Stomach (tissue), 9 donors: ENCODE results near the gene ATP8A2. TPM values are rescaled to one million over a fixed set of nuclear protein-coding genes. Genes with fewer than 3 reads are reported as not detected.

Source experiments
- DNase-seq, 2 donors: peaks; one replicate each; pipeline versions ENCODE4 v3.0.0 to v3.0.0-alpha.2; 2013 to 2019
- H3K27ac ChIP-seq, 5 donors: fragments of 200-600 bp in 4 of 5; sonication (generic) in 4 of 5; one replicate each; pipeline ENCODE4 v1.5.1; 2013 to 2019; ENCODE audit warnings: mild to moderate bottlenecking in 1 of 5, moderate library complexity in 1 of 5
- H3K27me3 ChIP-seq, 3 donors: fragments of 200-600 bp; sonication (generic); one replicate each; pipeline ENCODE4 v1.5.1; 2017 to 2019; ENCODE audit warnings: mixed run types in 1 of 3
- H3K36me3 ChIP-seq, 4 donors: fragments of 200-600 bp; sonication (generic); 1 replicate in 3 of 4; 2 replicates in 1 of 4; pipeline ENCODE4 v1.5.1; 2016 to 2019
- H3K4me1 ChIP-seq, 4 donors: fragments of 200-600 bp; sonication (generic); one replicate each; pipeline ENCODE4 v1.5.1; 2016 to 2019
- H3K4me3 ChIP-seq, 4 donors: fragments of 200-600 bp; sonication (generic) in 3 of 4; one replicate each; pipeline ENCODE4 v1.5.1; 2016 to 2019; ENCODE audit warnings: mild to moderate bottlenecking in 1 of 4
- H3K9me3 ChIP-seq, 4 donors: fragments of 200-600 bp; sonication (generic); one replicate each; pipeline ENCODE4 v1.5.1; 2016 to 2019
- CTCF ChIP-seq, 7 experiments: fragments of 450-650 bp in 4 of 7; fragments of 200-600 bp in 3 of 7; sonication (generic) in 3 of 7; IDR thresholded peaks; one replicate each; pipeline ENCODE4 v1.5.1; 2016 to 2019; ENCODE audit warnings: antibody characterized with exemption in 7 of 7, control low read depth in 2 of 7, mild to moderate bottlenecking in 1 of 7
- EP300 ChIP-seq: sonication (generic); formaldehyde crosslinking; IDR thresholded peaks from one replicate; pipeline ENCODE4 v1.6.1; 2017; ENCODE audit warnings: antibody characterized with exemption
- POLR2A ChIP-seq, 4 donors: fragments of 450-650 bp; IDR thresholded peaks; one replicate each; pipeline ENCODE4 v1.6.1; 2016; ENCODE audit warnings: antibody characterized with exemption in 4 of 4, control low read depth in 2 of 4, mild to moderate bottlenecking in 1 of 4, moderate library complexity in 1 of 4
- POLR2AphosphoS5 ChIP-seq, 3 donors: sonication (generic); formaldehyde crosslinking; IDR thresholded peaks; one replicate each; pipeline ENCODE4 v1.6.1; 2016; ENCODE audit warnings: antibody characterized with exemption in 3 of 3
- WGBS, 5 donors: extraction: QIAGEN DNeasy Blood & Tissue Kit in 3 of 5; methylation state at CpG; one replicate each; pipeline versions ENCODE4 v1.1.5 to v1.1.7; 2013 to 2018; 5-methylcytosine and 5-hydroxymethylcytosine counted together
- intact Hi-C: fragments of 100-400 bp; cut with DNase I; formaldehyde crosslinking; loops from one replicate; pipeline ENCODE4 v1.15.1; 2023; ENCODE audit warnings: low total_unique reads
- polyA plus RNA-seq, 3 donors: library from polyadenylated mRNA; stranded (reverse); fragments of 200-250 nt; gene quantifications; one replicate each; pipeline ENCODE4 v1.2.3, GENCODE V29; 2013
- total RNA-seq, 5 donors: library from RNA; depleted of rRNA; stranded (reverse); fragments of >200 nt; gene quantifications; one replicate each; pipeline versions ENCODE4 v1.1.0 to v1.2.3, GENCODE V29; 2014 to 2016
- donor health status: healthy with polysubstance abuse.
- donor health status: Bipolar disorder and iron deficiency.
- donor health status: healthy.

Gene ATP8A2
- total and polyA plus RNA-seq, 8 donors: 0.12 to 3.5 (median 0.20) TPM; not detected in 3

- no peak overlapping the region for H3K27ac ChIP-seq
- H3K27me3 ChIP-seq: peaks cover 0 to 8% (median 0%) of the 10 kb centered on the region in 3 donors
- no peaks in the 10 kb centered on the region for H3K4me1 ChIP-seq
- no peaks in the 10 kb centered on the region for H3K36me3 ChIP-seq
- 68 to 85% (median 79%) methylated on average over 2 of the region's 2 CpGs for WGBS, 5 donors
- DNase-seq: no peak
- TF ChIP-seq EP300: no peak
- TF ChIP-seq POLR2AphosphoS5 (IDR thresholded peaks at IDR 0.05): no peak
- no peak for TF ChIP-seq POLR2A (IDR thresholded peaks at IDR 0.05)
- TF ChIP-seq CTCF (IDR thresholded peaks at IDR 0.05): no peak
- intact Hi-C loops: no loop called here
- H3K9me3 ChIP-seq: no peaks in the 10 kb centered on the region
- H3K4me3 ChIP-seq: no peak overlapping the region
Measured at GRCh38 chr13:25420161-25420560, 48.4 kb downstream of the ATP8A2 start.

GRCh38 chr13:25421612-25422011, 49.8 kb downstream of the ATP8A2 start:
- no peak overlapping the region for H3K4me3 ChIP-seq
- H3K36me3 ChIP-seq: no peaks in the 10 kb centered on the region
- 59 to 67% (median 62%) methylated on average over 6 of the region's 6 CpGs for WGBS, 5 donors
- H3K4me1 ChIP-seq: no peaks in the 10 kb centered on the region
- TF ChIP-seq CTCF (IDR thresholded peaks at IDR 0.05) (no peak), POLR2AphosphoS5 (IDR thresholded peaks at IDR 0.05) (no peak), POLR2A (IDR thresholded peaks at IDR 0.05) (no peak), EP300 (no peak)
- no peak overlapping the region for H3K27ac ChIP-seq
- no peak for DNase-seq
- intact Hi-C loops: no loop called here
- H3K9me3 ChIP-seq: peaks cover 0 to 3% (median 0%) of the 10 kb centered on the region in 4 donors
- peaks cover 0 to 8% (median 0%) of the 10 kb centered on the region in 3 donors for H3K27me3 ChIP-seq

- WGBS, 5 donors: 27 to 38% (median 29%) methylated on average over 2 of the region's 2 CpGs
- Histone ChIP-seq H3K9me3 (peaks cover 0 to 8% (median 3%) of the 10 kb centered on the region in 4 donors), H3K27ac (no peak overlapping the region), H3K36me3 (no peaks in the 10 kb centered on the region), H3K27me3 (peaks cover 0 to 8% (median 0%) of the 10 kb centered on the region in 3 donors), H3K4me3 (no peak overlapping the region), H3K4me1 (no peaks in the 10 kb centered on the region)
- no peak for TF ChIP-seq EP300
- intact Hi-C loops: no loop called here
- no peak for DNase-seq
Measured at GRCh38 chr13:25422153-25422552, 50.4 kb downstream of the ATP8A2 start.

- Histone ChIP-seq H3K9me3 (peaks cover 0 to 12% (median 4%) of the 10 kb centered on the region in 4 donors), H3K27me3 (peaks cover 0 to 2% (median 0%) of the 10 kb centered on the region in 3 donors), H3K36me3 (no peaks in the 10 kb centered on the region), H3K27ac (no peak overlapping the region), H3K4me3 (no peak overlapping the region), H3K4me1 (no peaks in the 10 kb centered on the region)
- intact Hi-C loops: no loop called here
- TF ChIP-seq POLR2AphosphoS5 (IDR thresholded peaks at IDR 0.05) (no peak), POLR2A (IDR thresholded peaks at IDR 0.05) (no peak), EP300 (no peak), CTCF (IDR thresholded peaks at IDR 0.05) (no peak)
- no peak for DNase-seq
- 71 to 86% (median 77%) methylated on average over 4 of the region's 4 CpGs for WGBS, 5 donors
Measured at GRCh38 chr13:25423831-25424230, 52.1 kb downstream of the ATP8A2 start.

GRCh38 chr13:25429466-25429865, 57.7 kb downstream of the ATP8A2 start:
- no peaks in the 10 kb centered on the region for H3K4me1 ChIP-seq
- no peak overlapping the region for H3K4me3 ChIP-seq
- peaks cover 0 to 5% (median 4%) of the 10 kb centered on the region in 3 donors for H3K27me3 ChIP-seq
- no peak overlapping the region for H3K27ac ChIP-seq
- no peaks in the 10 kb centered on the region for H3K36me3 ChIP-seq
- DNase-seq: no peak
- TF ChIP-seq EP300 (no peak), CTCF (IDR thresholded peaks at IDR 0.05) (no peak), POLR2A (IDR thresholded peaks at IDR 0.05) (no peak), POLR2AphosphoS5 (IDR thresholded peaks at IDR 0.05) (no peak)
- intact Hi-C loops: no loop called here
- WGBS, 5 donors: 67 to 71% (median 69%) methylated on average over 6 of the region's 6 CpGs
- peaks cover 0 to 12% (median 4%) of the 10 kb centered on the region in 4 donors for H3K9me3 ChIP-seq
